ENCODE results near the gene DDX52.

The DDX52 gene

GRCh38 chr17:37671028-37671823, 28.0 kb upstream of the DDX52 start:
- H3K4me3 ChIP-seq (replicated peaks; ENCODE audit: low read depth, low read length), result no peak overlapping the region
- TF ChIP-seq CTCF (IDR thresholded peaks at IDR 0.05; ENCODE audit: low read depth, low read length, missing control alignments), result no peak
- no peak for DNase-seq (ENCODE audit: extremely low read depth, low read depth)

GRCh38 chr17:37667039-37667438, 23.8 kb upstream of the DDX52 start:
- TF ChIP-seq CTCF (IDR thresholded peaks at IDR 0.05; ENCODE audit: low read depth, low read length, missing control alignments), result no peak
- no peak for DNase-seq (ENCODE audit: extremely low read depth, low read depth)
- H3K4me3 ChIP-seq (replicated peaks; ENCODE audit: low read depth, low read length), result no peak overlapping the region

- no peak overlapping the region for H3K4me3 ChIP-seq (replicated peaks; ENCODE audit: low read depth, low read length)
- no peak for TF ChIP-seq CTCF (IDR thresholded peaks at IDR 0.05; ENCODE audit: low read depth, low read length, missing control alignments)
- DNase-seq (ENCODE audit: extremely low read depth, low read depth), result no peak
Measured at GRCh38 chr17:37664214-37664613, 21.0 kb upstream of the DDX52 start.

GRCh38 chr17:37662353-37662752, 19.1 kb upstream of the DDX52 start:
- no peak for DNase-seq (ENCODE audit: extremely low read depth, low read depth)
- TF ChIP-seq CTCF (IDR thresholded peaks at IDR 0.05; ENCODE audit: low read depth, low read length, missing control alignments), result no peak
- no peak overlapping the region for H3K4me3 ChIP-seq (replicated peaks; ENCODE audit: low read depth, low read length)

GRCh38 chr17:37661400-37662014, 18.3 kb upstream of the DDX52 start:
- no peak overlapping the region for H3K4me3 ChIP-seq (replicated peaks; ENCODE audit: low read depth, low read length)
- TF ChIP-seq CTCF (IDR thresholded peaks at IDR 0.05; ENCODE audit: low read depth, low read length, missing control alignments), result no peak
- DNase-seq (ENCODE audit: extremely low read depth, low read depth), result no peak

GRCh38 chr17:37659925-37660324, 16.7 kb upstream of the DDX52 start:
- H3K4me3 ChIP-seq (replicated peaks; ENCODE audit: low read depth, low read length), result no peak overlapping the region
- TF ChIP-seq CTCF (IDR thresholded peaks at IDR 0.05; ENCODE audit: low read depth, low read length, missing control alignments), result no peak
- DNase-seq (ENCODE audit: extremely low read depth, low read depth), result no peak
